SK-N-SH (cell line): Measurements from ENCODE around the gene DLX4. TPM values are rescaled to one million over a fixed set of nuclear protein-coding genes. Genes with fewer than 3 reads are reported as not detected.

ENCODE experiments used
- CTCF ChIA-PET: fragments of 300-600, 350-600 bp; formaldehyde crosslinking; extraction: SDS; loops from one replicate; lab custom pipeline; 2021; lab: Yijun Ruan, JAX
- POLR2A ChIA-PET: fragments of 350-600 bp; sonication (Branson Sonifier 250); formaldehyde crosslinking; extraction: SDS; loops from one replicate; lab custom pipeline; 2020; ENCODE audit warnings: antibody characterized with exemption, inconsistent platforms; lab: Yijun Ruan, JAX
- DNase-seq: peaks from one replicate; pipeline ENCODE4 v3.0.0; 2012
- H2AFZ ChIP-seq: fragments of 200-600 bp; sonication (generic); 2 replicates; pipeline ENCODE4 v1.8.1; 2016; ENCODE audit warnings: antibody characterized with exemption, mild to moderate bottlenecking, low read depth
- H3F3A ChIP-seq: fragments of 200-600 bp; sonication (generic); replicated peaks from 2 replicates; pipeline ENCODE3; 2016; ENCODE audit warnings: antibody characterized with exemption, mild to moderate bottlenecking; ENCODE audit not compliant: insufficient read depth
- H3K27ac ChIP-seq, 2 experiments: fragments of 200-500 bp in 1 of 2; fragments of 200-600 bp in 1 of 2; sonication (Bioruptor generic) in 1 of 2; sonication (generic), shearing (Covaris generic) in 1 of 2; 2 replicates each; pipeline versions ENCODE4 v1.5.1 to v1.6.1; 2014 to 2016; ENCODE audit warnings: low read depth in 2 of 2, inconsistent platforms in 1 of 2, low read length in 1 of 2, mild to moderate bottlenecking in 1 of 2, mixed read lengths in 1 of 2
- H3K27me3 ChIP-seq: fragments of 200-600 bp; sonication (generic), shearing (Covaris generic); 2 replicates; pipeline ENCODE4 v1.6.1; 2016; ENCODE audit warnings: mixed run types; ENCODE audit not compliant: insufficient read depth
- H3K36me3 ChIP-seq, 2 experiments: fragments of 200-500 bp in 1 of 2; fragments of 200-600 bp in 1 of 2; sonication (Bioruptor generic) in 1 of 2; sonication (generic) in 1 of 2; replicated peaks in 1 of 2; 2 replicates each; pipeline versions ENCODE3 to v1.5.1; 2014 to 2016; ENCODE audit warnings: low read length in 1 of 2, mild to moderate bottlenecking in 1 of 2; ENCODE audit not compliant: insufficient read depth in 2 of 2, control insufficient read depth in 1 of 2
- H3K4me1 ChIP-seq, 2 experiments: fragments of 200-500 bp in 1 of 2; fragments of 200-600 bp in 1 of 2; sonication (Bioruptor generic) in 1 of 2; sonication (generic), shearing (Covaris generic) in 1 of 2; 2 replicates each; pipeline versions ENCODE4 v1.5.1 to v1.6.1; 2014 to 2016; ENCODE audit warnings: low read depth in 1 of 2, low read length in 1 of 2, mixed run types in 1 of 2; ENCODE audit not compliant: insufficient read depth in 2 of 2, control insufficient read depth in 1 of 2
- H3K4me2 ChIP-seq: fragments of 200-600 bp; sonication (generic), shearing (Covaris generic); 2 replicates; pipeline ENCODE4 v1.6.1; 2017; ENCODE audit warnings: mixed run types
- H3K4me3 ChIP-seq, 2 experiments: fragments of 200-500 bp in 1 of 2; fragments of 200-600 bp in 1 of 2; sonication (Bioruptor generic) in 1 of 2; sonication (generic), shearing (Covaris generic) in 1 of 2; 2 replicates each; pipeline versions ENCODE4 v1.5.1 to v1.8.1; 2014 to 2016; ENCODE audit warnings: low read depth in 2 of 2, inconsistent platforms in 1 of 2, low read length in 1 of 2, mild to moderate bottlenecking in 1 of 2, mixed read lengths in 1 of 2, moderate library complexity in 1 of 2
- H3K79me2 ChIP-seq: fragments of 200-600 bp; sonication (generic); 2 replicates; pipeline ENCODE4 v1.8.1; 2017; ENCODE audit warnings: mild to moderate bottlenecking; ENCODE audit not compliant: insufficient read depth
- H3K9ac ChIP-seq: fragments of 200-600 bp; sonication (generic); 2 replicates; pipeline ENCODE4 v1.6.1; 2017; ENCODE audit warnings: mixed run types
- H3K9me2 ChIP-seq: fragments of 200-600 bp; sonication (generic); 2 replicates; pipeline ENCODE4 v1.6.1; 2017; ENCODE audit warnings: mixed run types
- H3K9me3 ChIP-seq: fragments of 200-600 bp; sonication (generic); 2 replicates; pipeline ENCODE4 v1.6.1; 2017; ENCODE audit warnings: mixed run types, mild to moderate bottlenecking, moderate library complexity
- H4K20me1 ChIP-seq: fragments of 200-600 bp; sonication (generic); 2 replicates; pipeline ENCODE4 v1.6.1; 2017; ENCODE audit warnings: mild to moderate bottlenecking, mixed run types; ENCODE audit not compliant: insufficient read depth
- EP300 ChIP-seq, 2 experiments: IDR thresholded peaks; 2 replicates each; pipeline versions ENCODE4 v1.4.0 to v1.6.1; 2012; ENCODE audit warnings: borderline replicate concordance in 1 of 2, low read depth in 1 of 2, low read length in 1 of 2
- FOXJ3 ChIP-seq: sonication (generic); formaldehyde crosslinking; IDR thresholded peaks from 2 replicates; pipeline ENCODE4 v1.5.1; 2020; ENCODE audit warnings: mild to moderate bottlenecking, missing genetic modification reagents
- GABPA ChIP-seq: IDR thresholded peaks from 2 replicates; pipeline ENCODE4 v1.4.0; 2012; ENCODE audit warnings: low read depth, mild to moderate bottlenecking
- GATA2 ChIP-seq: sonication (generic); formaldehyde crosslinking; IDR thresholded peaks from 2 replicates; pipeline ENCODE4 v1.5.0; 2020; ENCODE audit warnings: mild to moderate bottlenecking, missing genetic modification reagents
- IRF3 ChIP-seq: fragments of 150-350 bp; IDR thresholded peaks from 2 replicates; pipeline ENCODE4 v1.6.1; 2016; ENCODE audit warnings: mild to moderate bottlenecking, low read depth, low read length
- MXI1 ChIP-seq: IDR thresholded peaks from 2 replicates; pipeline ENCODE4 v1.6.1; 2012; ENCODE audit warnings: mild to moderate bottlenecking, low read depth, low read length, improper control_type of control experiment
- NFIC ChIP-seq: IDR thresholded peaks from 2 replicates; pipeline ENCODE4 v1.4.0; 2012; ENCODE audit warnings: borderline replicate concordance
- NRF1 ChIP-seq: IDR thresholded peaks from 2 replicates; pipeline ENCODE4 v1.6.1; 2012; ENCODE audit warnings: low read depth, mild to moderate bottlenecking, low read length
- RAD21 ChIP-seq: IDR thresholded peaks from 2 replicates; pipeline ENCODE4 v1.6.1; 2012; ENCODE audit warnings: mild to moderate bottlenecking, low read length
- RFX5 ChIP-seq: IDR thresholded peaks from 2 replicates; pipeline ENCODE4 v1.6.1; 2012; ENCODE audit warnings: mild to moderate bottlenecking, improper control_type of control experiment, low read length
- SIN3A ChIP-seq: IDR thresholded peaks from 2 replicates; pipeline ENCODE4 v1.6.1; 2012; ENCODE audit warnings: low read depth, mild to moderate bottlenecking, low read length, moderate library complexity, borderline replicate concordance
- SMC3 ChIP-seq: IDR thresholded peaks from 2 replicates; pipeline ENCODE4 v1.6.1; 2012; ENCODE audit warnings: low read depth, low read length, improper control_type of control experiment
- TAF1 ChIP-seq: IDR thresholded peaks from 2 replicates; pipeline ENCODE4 v1.6.1; 2012; ENCODE audit warnings: low read depth, mild to moderate bottlenecking, low read length, moderate library complexity, borderline replicate concordance
- TCF12 ChIP-seq: IDR thresholded peaks from 2 replicates; pipeline ENCODE4 v1.4.0; 2012
- TEAD4 ChIP-seq: IDR thresholded peaks from 2 replicates; pipeline ENCODE4 v1.4.0; 2012; ENCODE audit warnings: mild to moderate bottlenecking, borderline replicate concordance; ENCODE audit not compliant: insufficient read depth
- USF1 ChIP-seq: IDR thresholded peaks from 2 replicates; pipeline ENCODE4 v1.4.0; 2012; ENCODE audit warnings: low read depth, borderline replicate concordance
- ZBTB33 ChIP-seq: IDR thresholded peaks from 2 replicates; pipeline ENCODE4 v1.4.0; 2012; ENCODE audit warnings: low read depth, borderline replicate concordance
- WGBS: methylation state at CpG from one replicate; pipeline ENCODE4 v1.1.6; 2017; ENCODE audit warnings: low lambda C conversion rate; 5-methylcytosine and 5-hydroxymethylcytosine counted together
- polyA plus RNA-seq, 3 experiments: library from polyadenylated mRNA; depleted of rRNA; stranded (reverse); fragments of >200 nt; gene quantifications; 2 replicates each; pipeline ENCODE4 v1.2.3, GENCODE V29; 2012

DLX4 gene
- polyA plus RNA-seq, 1 of the 3 experiments (the other 2 are of a cell fraction) = 0.10 TPM

GRCh38 chr17:49992933-49993422 lies 24.0 kb downstream of the DLX4 start:
- no peak for TF ChIP-seq NFIC
- no peak for TF ChIP-seq SMC3
- TF ChIP-seq GATA2 (CRISPR knock-in tag) = no peak
- no peak for TF ChIP-seq TCF12
- ChIA-PET POLR2A (no interaction called here), CTCF (interaction anchor here (0.7 to 30.0 kb wide), 10 partner anchors 17 to 424 kb away, joined by 3 to 1665 read pairs (median 6); partner anchors contain the start of genes DLX4 and TAC4)
- Histone ChIP-seq H3K27me3 (peaks cover 86% of the 10 kb centered on the region), H3K9ac (no peak overlapping the region), H2AFZ (0 out of 2 replicates have a peak overlapping the region, but pooled peaks have one; percentile 40), H3K36me3 (no peaks in the 10 kb centered on the region), H3K27ac (no peak overlapping the region), H3K9me3 (no peaks in the 10 kb centered on the region), H3K4me3 (peak overlapping the region; percentile 32 to 48; a peak in 3 of 4 replicates), H3K79me2 (no peaks in the 10 kb centered on the region), H3K9me2 (no peaks in the 10 kb centered on the region), H3F3A (peaks cover 13% of the 10 kb centered on the region), H3K4me1 (peaks cover 6 to 7% of the 10 kb centered on the region in 2 experiments; a peak in 1 of 4 replicates), H3K4me2 (peak overlapping the region; percentile 78), H4K20me1 (no peaks in the 10 kb centered on the region; the same call in 1 of the 2 replicates)
- peak; percentile 31 for DNase-seq
- 20% methylated on average over 12 of the region's 23 CpGs for WGBS

- H3F3A ChIP-seq = peaks cover 13% of the 10 kb centered on the region
- H3K9me2 ChIP-seq = no peaks in the 10 kb centered on the region
- no peaks in the 10 kb centered on the region for H3K9me3 ChIP-seq
- POLR2A ChIA-PET = no interaction called here
- peak overlapping the region; percentile 32 to 48 for H3K4me3 ChIP-seq
- H3K4me1 ChIP-seq = peaks cover 6 to 10% of the 10 kb centered on the region in 2 experiments; a peak in 1 of 4 replicates
- peak overlapping the region; percentile 78 for H3K4me2 ChIP-seq
- H4K20me1 ChIP-seq = no peaks in the 10 kb centered on the region; the same call in 1 of the 2 replicates
- no peaks in the 10 kb centered on the region for H3K79me2 ChIP-seq
- H3K27ac ChIP-seq = no peak overlapping the region
- DNase-seq = peak; percentile 71
- H3K9ac ChIP-seq = no peak overlapping the region
- CTCF ChIA-PET = interaction anchor here (0.7 to 30.0 kb wide), 14 partner anchors 17 to 773 kb away, joined by 3 to 1665 read pairs (median 4); partner anchors contain the start of genes DLX4 and TAC4
- H3K36me3 ChIP-seq = no peaks in the 10 kb centered on the region
- peaks cover 80% of the 10 kb centered on the region for H3K27me3 ChIP-seq
- TF ChIP-seq TAF1 = no peak
- TF ChIP-seq SIN3A = no peak
- TF ChIP-seq RAD21 = no peak
- TF ChIP-seq MXI1 = no peak
- no peak for TF ChIP-seq ZBTB33
- no peak for TF ChIP-seq RFX5
- TF ChIP-seq NRF1 = no peak
- no peak for TF ChIP-seq GATA2 (CRISPR knock-in tag)
- no peak for TF ChIP-seq IRF3
- TF ChIP-seq NFIC = no peak
- no peak for TF ChIP-seq EP300 (IDR thresholded peaks at IDR 0.05; ENCODE audit: borderline replicate concordance in 1 of 2, low read depth in 1 of 2, low read length in 1 of 2)
- TF ChIP-seq TEAD4 = no peak
- no peak for TF ChIP-seq GABPA
- no peak for TF ChIP-seq USF1
- no peak for TF ChIP-seq FOXJ3 (CRISPR knock-in tag)
- 27% methylated on average over 37 of the region's 77 CpGs for WGBS
- 0 out of 2 replicates have a peak overlapping the region, but pooled peaks have one; percentile 40 for H2AFZ ChIP-seq
These were observed 24.6 kb downstream of the DLX4 start for GRCh38 chr17:49993423-49994060.
